Measurements from ENCODE around the gene ARF1. TPM values are rescaled to one million over a fixed set of nuclear protein-coding genes. Genes with fewer than 3 reads are reported as not detected.

The ARF1 gene
- polyA plus RNA-seq, 1 donor (not counting 4 experiments of a cell fraction or from before 2014, with no cell fraction given): 295 TPM

GRCh38 chr1:228099331-228099732 is 16.8 kb downstream of the ARF1 start:
- TF ChIP-seq EZH2 (IDR thresholded peaks at IDR 0.05; ENCODE audit: low read length) (no peak), CTCF (optimal IDR thresholded peaks at IDR 0.05 in 1 of 3, IDR thresholded peaks at IDR 0.05 in 1 of 3, conservative IDR thresholded peaks at IDR 0.05 in 1 of 3; ENCODE audit: extremely low read depth in 1 of 3, insufficient read depth in 2 of 3, low read length in 3 of 3) (no peak)

GRCh38 chr1:228100822-228101613 is 18.5 kb downstream of the ARF1 start:
- Histone ChIP-seq H3K4me2 (ENCODE audit: control insufficient read depth, extremely low read depth, insufficient read depth, low read depth, low read length) (peak overlapping the region; percentile 80), H3K79me2 (ENCODE audit: control insufficient read depth, insufficient read depth, low read length) (peaks cover 55% of the 10 kb centered on the region), H3K27ac (ENCODE audit: control insufficient read depth, insufficient read depth, low read length) (no peak overlapping the region), H3K27me3 (ENCODE audit: control insufficient read depth, extremely low read depth, insufficient read depth, low read length) (no peaks in the 10 kb centered on the region), H3K4me3 (ENCODE audit: control insufficient read depth in 2 of 3, extremely low read depth in 1 of 3, insufficient read depth in 2 of 3, low read depth in 1 of 3, low read length in 3 of 3) (peak overlapping the region in 1 of 3 experiments; percentile 75), H3K9me1 (ENCODE audit: control insufficient read depth, extremely low read depth, insufficient read depth, low read length) (peaks cover 2% of the 10 kb centered on the region), H4K20me1 (ENCODE audit: control insufficient read depth, extremely low read depth, insufficient read depth, low read length) (peaks cover 35% of the 10 kb centered on the region), H3K4me1 (ENCODE audit: control insufficient read depth, extremely low read depth, insufficient read depth, low read length) (peaks cover 5% of the 10 kb centered on the region), H3K9me3 (ENCODE audit: control insufficient read depth, low read depth, low read length) (no peaks in the 10 kb centered on the region), H3K36me3 (ENCODE audit: control insufficient read depth in 2 of 2, extremely low read depth in 1 of 2, insufficient read depth in 2 of 2, low read length in 2 of 2) (peaks cover 28 to 32% of the 10 kb centered on the region in 2 experiments), H2AFZ (ENCODE audit: control insufficient read depth, low read length) (no peak overlapping the region), H3K9ac (ENCODE audit: control insufficient read depth, extremely low read depth, insufficient read depth, low read length) (no peak overlapping the region)
- dilution Hi-C loops (cut with MboI; ENCODE audit: extremely low pct_ligation_motif_present, low sequenced_read_pairs): no loop called here
- DNase-seq (ENCODE audit: low read depth, low spot score): no peak
- FAIRE-seq: no peak
- TF ChIP-seq CTCF (optimal IDR thresholded peaks at IDR 0.05 in 1 of 3, IDR thresholded peaks at IDR 0.05 in 1 of 3, conservative IDR thresholded peaks at IDR 0.05 in 1 of 3; ENCODE audit: extremely low read depth in 1 of 3, insufficient read depth in 2 of 3, low read length in 3 of 3) (no peak), EZH2 (IDR thresholded peaks at IDR 0.05; ENCODE audit: low read length) (no peak)

More at GRCh38 chr1:228099331-228099732, 16.8 kb downstream of the ARF1 start:
- Histone ChIP-seq H3K27me3 (ENCODE audit: control insufficient read depth, extremely low read depth, insufficient read depth, low read length) (no peaks in the 10 kb centered on the region), H3K4me3 (ENCODE audit: control insufficient read depth in 2 of 3, extremely low read depth in 1 of 3, insufficient read depth in 2 of 3, low read depth in 1 of 3, low read length in 3 of 3) (no peak overlapping the region), H2AFZ (ENCODE audit: control insufficient read depth, low read length) (no peak overlapping the region), H3K4me1 (ENCODE audit: control insufficient read depth, extremely low read depth, insufficient read depth, low read length) (peaks cover 5% of the 10 kb centered on the region), H3K9me1 (ENCODE audit: control insufficient read depth, extremely low read depth, insufficient read depth, low read length) (peaks cover 4% of the 10 kb centered on the region), H3K79me2 (ENCODE audit: control insufficient read depth, insufficient read depth, low read length) (peaks cover 72% of the 10 kb centered on the region), H4K20me1 (ENCODE audit: control insufficient read depth, extremely low read depth, insufficient read depth, low read length) (peaks cover 52% of the 10 kb centered on the region), H3K27ac (ENCODE audit: control insufficient read depth, insufficient read depth, low read length) (no peak overlapping the region), H3K9ac (ENCODE audit: control insufficient read depth, extremely low read depth, insufficient read depth, low read length) (no peak overlapping the region), H3K36me3 (ENCODE audit: control insufficient read depth in 2 of 2, extremely low read depth in 1 of 2, insufficient read depth in 2 of 2, low read length in 2 of 2) (peaks cover 27 to 35% of the 10 kb centered on the region in 2 experiments), H3K9me3 (ENCODE audit: control insufficient read depth, low read depth, low read length) (peaks cover 2% of the 10 kb centered on the region), H3K4me2 (ENCODE audit: control insufficient read depth, extremely low read depth, insufficient read depth, low read depth, low read length) (no peak overlapping the region)
- DNase-seq (ENCODE audit: low read depth, low spot score): no peak
- dilution Hi-C loops (cut with MboI; ENCODE audit: extremely low pct_ligation_motif_present, low sequenced_read_pairs): no loop called here
- no peak for FAIRE-seq

Measured in keratinocyte (primary cell).